GM12878 (cell line): ENCODE measurements around the gene MOCOS. TPM values are rescaled to one million over a fixed set of nuclear protein-coding genes. Genes with fewer than 3 reads are reported as not detected.

Experiments
- ATAC-seq: fragments of 200-7000 bp; cut with Tn5 transposase; 3 replicates; pipeline ENCODE4 v1.9.1; 2020; ENCODE audit warnings: mild to moderate bottlenecking, moderate library complexity
- BruUV-seq: library from RNA; stranded (reverse); fragments of 400-500 nt; replicated peaks from 2 replicates; lab custom pipeline; 2021; lab: Mats Ljungman, UMichigan
- CTCF ChIA-PET: fragments of 300-600 bp; sonication (Branson Sonifier 250); formaldehyde crosslinking; extraction: SDS; loops from one replicate; lab custom pipeline; 2021; ENCODE audit warnings: inconsistent platforms; lab: Yijun Ruan, JAX
- POLR2A ChIA-PET: fragments of 350-600 bp; formaldehyde crosslinking; extraction: SDS; loops from one replicate; lab custom pipeline; 2021; ENCODE audit warnings: inconsistent platforms; lab: Charles Lee
- RAD21 ChIA-PET: fragments of 300-600 bp; sonication (Branson Sonifier 250); formaldehyde crosslinking; loops from one replicate; lab custom pipeline; 2023; ENCODE audit warnings: antibody characterized with exemption; ENCODE audit not compliant: unreplicated experiment; lab: Charles Lee
- SMC1A ChIA-PET: fragments of 300-600 bp; sonication (Branson Sonifier 250); formaldehyde crosslinking; loops from one replicate; lab custom pipeline; 2023; ENCODE audit not compliant: unreplicated experiment, uncharacterized antibody; lab: Charles Lee
- DNase-seq: peaks from one replicate; pipeline ENCODE4 v3.0.0-alpha.2; 2011; ENCODE audit warnings: low read depth, low spot score
- FAIRE-seq: peaks from 3 replicates; lab custom pipeline; 2011; peaks lifted over from hg19 to GRCh38; lab: Jason Lieb, UNC
- H2AFZ ChIP-seq: 2 replicates; pipeline ENCODE4 v1.6.0; 2011; ENCODE audit warnings: low read depth, low read length, control low read depth; ENCODE audit not compliant: control insufficient read depth
- H3K27ac ChIP-seq: 2 replicates; pipeline ENCODE4 v1.5.1; 2011; ENCODE audit warnings: control low read depth; ENCODE audit not compliant: control insufficient read depth, insufficient read depth
- H3K27me3 ChIP-seq, 2 experiments: replicated peaks in 1 of 2; 2 replicates each; pipeline versions ENCODE4 v1.6.0 to v1.6.1; 2011; ENCODE audit warnings: low read length in 1 of 2; ENCODE audit not compliant: control insufficient read depth in 2 of 2, insufficient read depth in 2 of 2
- H3K36me3 ChIP-seq, 2 experiments: 2 replicates each; pipeline ENCODE4 v1.5.1; 2011; ENCODE audit warnings: low read length in 1 of 2; ENCODE audit not compliant: control insufficient read depth in 2 of 2, insufficient read depth in 2 of 2
- H3K4me1 ChIP-seq: 2 replicates; pipeline ENCODE4 v1.6.1; 2011; ENCODE audit warnings: mild to moderate bottlenecking, low read length, moderate library complexity, mixed read lengths; ENCODE audit not compliant: control insufficient read depth, insufficient read depth
- H3K4me2 ChIP-seq: 2 replicates; pipeline ENCODE4 v1.6.0; 2011; ENCODE audit warnings: control low read depth; ENCODE audit not compliant: control insufficient read depth, insufficient read depth
- H3K4me3 ChIP-seq: fragments of 200-600 bp; sonication (generic); 2 replicates; pipeline ENCODE4 v1.5.1; 2016
- H3K79me2 ChIP-seq: 2 replicates; pipeline ENCODE4 v1.6.0; 2011; ENCODE audit warnings: low read length; ENCODE audit not compliant: control insufficient read depth, insufficient read depth
- H3K9ac ChIP-seq: 2 replicates; pipeline ENCODE4 v1.8.0; 2011; ENCODE audit warnings: low read length, control low read depth, mixed read lengths; ENCODE audit not compliant: control insufficient read depth, insufficient read depth
- H3K9me3 ChIP-seq: replicated peaks from 3 replicates; pipeline ENCODE4 v1.5.1; 2011; ENCODE audit warnings: mild to moderate bottlenecking, low read length; ENCODE audit not compliant: control insufficient read depth, insufficient read depth
- H4K20me1 ChIP-seq: 2 replicates; pipeline ENCODE4 v1.6.0; 2011; ENCODE audit not compliant: control insufficient read depth, insufficient read depth
- EP300 ChIP-seq, 2 experiments: fragments of 150-350 bp in 1 of 2; IDR thresholded peaks; 2 replicates each; pipeline ENCODE4 v1.6.1; 2011 to 2012; ENCODE audit warnings: low read depth in 2 of 2, low read length in 2 of 2, borderline replicate concordance in 1 of 2, improper control_type of control experiment in 1 of 2, inconsistent platforms in 1 of 2; ENCODE audit not compliant: control insufficient read depth in 1 of 2
- FOXK2 ChIP-seq: fragments of 450-650 bp; IDR thresholded peaks from 2 replicates; pipeline ENCODE4 v1.6.1; 2017; ENCODE audit warnings: mild to moderate bottlenecking, moderate library complexity
- KLF5 ChIP-seq: fragments of 450-650 bp; IDR thresholded peaks from 2 replicates; pipeline ENCODE4 v1.6.1; 2014; ENCODE audit warnings: mild to moderate bottlenecking; ENCODE audit not compliant: partially characterized antibody
- PAX5 ChIP-seq: IDR thresholded peaks from 2 replicates; pipeline ENCODE4 v1.6.1; 2011; ENCODE audit warnings: low read depth, low read length, borderline replicate concordance
- STAT1 ChIP-seq: fragments of 450-650 bp; conservative IDR thresholded peaks from 2 replicates; pipeline ENCODE4 v1.6.1; 2014; ENCODE audit warnings: antibody characterized with exemption, mild to moderate bottlenecking
- TAF1 ChIP-seq: IDR thresholded peaks from 2 replicates; pipeline ENCODE4 v1.6.1; 2011; ENCODE audit warnings: mild to moderate bottlenecking, low read depth, low read length, borderline replicate concordance
- WGBS: methylation state at CpG from one replicate; pipeline ENCODE4 v1.1.6; 2016; ENCODE audit warnings: low lambda C conversion rate; ENCODE audit not compliant: insufficient replicate concordance, insufficient coverage; ENCODE audit errors: missing lambda C conversion rate; 5-methylcytosine and 5-hydroxymethylcytosine counted together
- in situ Hi-C: fragments of 300-500 bp; cut with MboI; formaldehyde crosslinking; loops from 9 replicates; pipeline ENCODE4 v1.14.3; 2018; ENCODE audit warnings: mixed read lengths
- intact Hi-C: fragments of 100-400 bp; cut with micrococcal nuclease; formaldehyde crosslinking; loops from one replicate; pipeline ENCODE4 v1.14.2; 2022; ENCODE audit not compliant: unreplicated experiment
- polyA plus RNA-seq, 11 experiments: library from polyadenylated mRNA; depleted of rRNA in 4 of 11; unstranded in 6 of 11; stranded (reverse) in 5 of 11; fragments of >200 nt; fragmentation: Nextera tagmentation in 4 of 11; fragmentation: Illumina TruSeq in 1 of 11; extraction: Ambion mirVana in 4 of 11; extraction: Trizol in 1 of 11; gene quantifications; 1 replicate in 1 of 11; 2 replicates in 10 of 11; pipeline versions ENCODE4 v1.2.1 to v1.2.3, GENCODE V29; 2011 to 2016; ENCODE audit warnings: inconsistent platforms in 2 of 11, missing spikeins in 2 of 11, low read depth in 1 of 11
- total RNA-seq, 4 experiments: library from RNA; depleted of rRNA in 3 of 4; stranded (reverse); fragments of >200 nt in 3 of 4; fragmentation: Illumina TruSeq in 1 of 4; extraction: Trizol in 1 of 4; gene quantifications; 2 replicates each; pipeline versions ENCODE4 v1.2.1 to v1.2.3, GENCODE V29; 2013 to 2021
- TF ChIP-seq, protein P1 (sequence below): fragments of 150-350 bp; IDR thresholded peaks from 2 replicates; pipeline ENCODE4 v1.6.1; 2014; ENCODE audit warnings: mild to moderate bottlenecking, low read depth, low read length
- TF ChIP-seq, protein P2 (sequence below): fragments of 450-650 bp; IDR thresholded peaks from 2 replicates; pipeline ENCODE4 v1.6.1; 2017; ENCODE audit warnings: antibody characterized with exemption, mild to moderate bottlenecking, moderate library complexity
- TF ChIP-seq, protein P3 (sequence below): IDR thresholded peaks from 2 replicates; pipeline ENCODE4 v1.6.1; 2012; ENCODE audit warnings: low read depth, low read length, improper control_type of control experiment
- TF ChIP-seq, protein P4 (sequence below): fragments of 450-650 bp; IDR thresholded peaks from 2 replicates; pipeline ENCODE4 v1.6.1; 2016; ENCODE audit warnings: mild to moderate bottlenecking

The MOCOS gene
- total and polyA plus RNA-seq, 10 of the 15 experiments (the other 5 are each of a cell fraction or from before 2014, with no cell fraction given) = 0.16 to 0.56 (median 0.33) TPM

DNA sequence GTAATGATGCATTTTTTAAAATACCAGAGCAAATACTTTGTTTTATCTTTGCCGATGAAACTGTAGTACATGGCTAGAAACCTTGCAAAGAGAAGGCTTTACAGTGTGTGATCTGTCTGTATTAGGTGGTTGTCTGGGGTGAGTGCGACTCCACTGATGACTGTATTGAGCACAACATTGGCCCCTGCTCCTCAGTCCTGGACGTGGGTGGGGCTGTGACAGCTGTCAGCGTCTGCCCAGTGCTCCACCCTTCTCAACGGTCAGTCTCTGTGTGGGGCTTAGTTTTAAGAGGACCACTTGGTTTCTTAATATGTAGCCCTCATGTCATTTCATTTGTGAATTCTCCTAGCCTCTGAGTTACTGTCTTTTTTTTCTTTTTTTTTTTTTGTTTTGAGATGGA lies 17.4 kb upstream of the MOCOS start:
- TF ChIP-seq, protein P1, sequence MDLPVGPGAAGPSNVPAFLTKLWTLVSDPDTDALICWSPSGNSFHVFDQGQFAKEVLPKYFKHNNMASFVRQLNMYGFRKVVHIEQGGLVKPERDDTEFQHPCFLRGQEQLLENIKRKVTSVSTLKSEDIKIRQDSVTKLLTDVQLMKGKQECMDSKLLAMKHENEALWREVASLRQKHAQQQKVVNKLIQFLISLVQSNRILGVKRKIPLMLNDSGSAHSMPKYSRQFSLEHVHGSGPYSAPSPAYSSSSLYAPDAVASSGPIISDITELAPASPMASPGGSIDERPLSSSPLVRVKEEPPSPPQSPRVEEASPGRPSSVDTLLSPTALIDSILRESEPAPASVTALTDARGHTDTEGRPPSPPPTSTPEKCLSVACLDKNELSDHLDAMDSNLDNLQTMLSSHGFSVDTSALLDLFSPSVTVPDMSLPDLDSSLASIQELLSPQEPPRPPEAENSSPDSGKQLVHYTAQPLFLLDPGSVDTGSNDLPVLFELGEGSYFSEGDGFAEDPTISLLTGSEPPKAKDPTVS = no peak
- TF ChIP-seq TAF1 (no peak), KLF5 (no peak), PAX5 (no peak), STAT1 (no peak), FOXK2 (no peak), EP300 (IDR thresholded peaks at IDR 0.05; ENCODE audit: borderline replicate concordance in 1 of 2, control insufficient read depth in 1 of 2, low read depth in 2 of 2, low read length in 2 of 2) (no peak)
- TF ChIP-seq, protein P2, sequence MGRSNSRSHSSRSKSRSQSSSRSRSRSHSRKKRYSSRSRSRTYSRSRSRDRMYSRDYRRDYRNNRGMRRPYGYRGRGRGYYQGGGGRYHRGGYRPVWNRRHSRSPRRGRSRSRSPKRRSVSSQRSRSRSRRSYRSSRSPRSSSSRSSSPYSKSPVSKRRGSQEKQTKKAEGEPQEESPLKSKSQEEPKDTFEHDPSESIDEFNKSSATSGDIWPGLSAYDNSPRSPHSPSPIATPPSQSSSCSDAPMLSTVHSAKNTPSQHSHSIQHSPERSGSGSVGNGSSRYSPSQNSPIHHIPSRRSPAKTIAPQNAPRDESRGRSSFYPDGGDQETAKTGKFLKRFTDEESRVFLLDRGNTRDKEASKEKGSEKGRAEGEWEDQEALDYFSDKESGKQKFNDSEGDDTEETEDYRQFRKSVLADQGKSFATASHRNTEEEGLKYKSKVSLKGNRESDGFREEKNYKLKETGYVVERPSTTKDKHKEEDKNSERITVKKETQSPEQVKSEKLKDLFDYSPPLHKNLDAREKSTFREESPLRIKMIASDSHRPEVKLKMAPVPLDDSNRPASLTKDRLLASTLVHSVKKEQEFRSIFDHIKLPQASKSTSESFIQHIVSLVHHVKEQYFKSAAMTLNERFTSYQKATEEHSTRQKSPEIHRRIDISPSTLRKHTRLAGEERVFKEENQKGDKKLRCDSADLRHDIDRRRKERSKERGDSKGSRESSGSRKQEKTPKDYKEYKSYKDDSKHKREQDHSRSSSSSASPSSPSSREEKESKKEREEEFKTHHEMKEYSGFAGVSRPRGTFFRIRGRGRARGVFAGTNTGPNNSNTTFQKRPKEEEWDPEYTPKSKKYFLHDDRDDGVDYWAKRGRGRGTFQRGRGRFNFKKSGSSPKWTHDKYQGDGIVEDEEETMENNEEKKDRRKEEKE = no peak
- TF ChIP-seq, protein P3, sequence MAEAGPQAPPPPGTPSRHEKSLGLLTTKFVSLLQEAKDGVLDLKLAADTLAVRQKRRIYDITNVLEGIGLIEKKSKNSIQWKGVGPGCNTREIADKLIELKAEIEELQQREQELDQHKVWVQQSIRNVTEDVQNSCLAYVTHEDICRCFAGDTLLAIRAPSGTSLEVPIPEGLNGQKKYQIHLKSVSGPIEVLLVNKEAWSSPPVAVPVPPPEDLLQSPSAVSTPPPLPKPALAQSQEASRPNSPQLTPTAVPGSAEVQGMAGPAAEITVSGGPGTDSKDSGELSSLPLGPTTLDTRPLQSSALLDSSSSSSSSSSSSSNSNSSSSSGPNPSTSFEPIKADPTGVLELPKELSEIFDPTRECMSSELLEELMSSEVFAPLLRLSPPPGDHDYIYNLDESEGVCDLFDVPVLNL = no peak
- TF ChIP-seq, protein P4, sequence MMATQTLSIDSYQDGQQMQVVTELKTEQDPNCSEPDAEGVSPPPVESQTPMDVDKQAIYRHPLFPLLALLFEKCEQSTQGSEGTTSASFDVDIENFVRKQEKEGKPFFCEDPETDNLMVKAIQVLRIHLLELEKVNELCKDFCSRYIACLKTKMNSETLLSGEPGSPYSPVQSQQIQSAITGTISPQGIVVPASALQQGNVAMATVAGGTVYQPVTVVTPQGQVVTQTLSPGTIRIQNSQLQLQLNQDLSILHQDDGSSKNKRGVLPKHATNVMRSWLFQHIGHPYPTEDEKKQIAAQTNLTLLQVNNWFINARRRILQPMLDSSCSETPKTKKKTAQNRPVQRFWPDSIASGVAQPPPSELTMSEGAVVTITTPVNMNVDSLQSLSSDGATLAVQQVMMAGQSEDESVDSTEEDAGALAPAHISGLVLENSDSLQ = no peak
- H2AFZ ChIP-seq = no peak overlapping the region
- ChIA-PET CTCF (interaction anchor here (0.9 kb wide), 1 partner anchor 74 kb away, joined by 5 read pairs; no protein-coding TSS in a partner anchor), SMC1A (interaction anchor here (0.6 to 1.1 kb wide), 2 partner anchors 21 to 403 kb away, joined by 3 read pairs; no protein-coding TSS in a partner anchor), POLR2A (no interaction called here), RAD21 (no interaction called here)
- ATAC-seq (no peak), FAIRE-seq (no peak), DNase-seq (no peak)
- WGBS = 86% methylated on average over 5 of the region's 5 CpGs
- no peaks in the 10 kb centered on the region for H3K27me3 ChIP-seq
- peaks cover 15 to 37% of the 10 kb centered on the region in 2 experiments for H3K36me3 ChIP-seq
- H4K20me1 ChIP-seq = no peaks in the 10 kb centered on the region
- no TSS peak for BruUV-seq
- H3K4me3 ChIP-seq = no peak overlapping the region
- in situ Hi-C loops (no loop called here), intact Hi-C loops (no loop called here)
- H3K4me1 ChIP-seq = no peaks in the 10 kb centered on the region
- H3K79me2 ChIP-seq = no peaks in the 10 kb centered on the region
- no peak overlapping the region for H3K4me2 ChIP-seq
- H3K9me3 ChIP-seq = no peaks in the 10 kb centered on the region
- no peak overlapping the region for H3K27ac ChIP-seq
- no peak overlapping the region for H3K9ac ChIP-seq
